Hepatocyte (in vitro differentiated cells): ENCODE results near the gene ZNF628.

ENCODE experiments used
- EZH2 ChIP-seq: fragments of 200-600 bp; sonication (generic); IDR thresholded peaks from 2 replicates; pipeline ENCODE4 v1.6.1; 2016; ENCODE audit warnings: antibody characterized with exemption, mild to moderate bottlenecking, borderline replicate concordance
- EZH2phosphoT487 ChIP-seq: fragments of 200-600 bp; sonication (generic); IDR thresholded peaks from one replicate; pipeline ENCODE4 v1.6.1; 2018; ENCODE audit warnings: antibody characterized with exemption, mild to moderate bottlenecking, low read depth, moderate library complexity; ENCODE audit not compliant: unreplicated experiment, severe bottlenecking

- no peak for TF ChIP-seq EZH2
- no peak for TF ChIP-seq EZH2phosphoT487
These were observed 8.4 kb downstream of the ZNF628 start, which contains the start of gene NAT14 for GRCh38 chr19:55484593-55485438.
